Hepatocyte (in vitro differentiated cells): ENCODE measurements around the gene DPP9. TPM values are rescaled to one million over a fixed set of nuclear protein-coding genes. Genes with fewer than 3 reads are reported as not detected.

ENCODE experiments used
- microRNA-seq: library from miRNA; unstranded; fragments of <30 nt; microRNA quantifications from one replicate; pipeline ENCODE4, GENCODE V29; 2017
- polyA plus RNA-seq: library from polyadenylated mRNA; unstranded; fragments of >200 nt; fragmentation: Nextera tagmentation; extraction: Ambion mirVana; gene quantifications from 2 replicates; pipeline ENCODE4 v1.2.1, GENCODE V29; 2016
- small RNA-seq: library from RNA; depleted of rRNA; stranded (forward); fragments of <200 nt; gene quantifications from one replicate; pipeline ENCODE3, GENCODE V24; 2014
- total RNA-seq: library from RNA; depleted of rRNA; stranded (reverse); fragments of >200 nt; gene quantifications from 2 replicates; pipeline ENCODE4 v1.2.3, GENCODE V29; 2014

DPP9 gene
- total and polyA plus RNA-seq, 2 experiments from 2014 or later, result 27.6 to 32.7 TPM

Small RNA genes lying within 50 kb of the gene (microRNA-seq; reads per million reads assigned to microRNA genes)
- gene MIR7-3, result 2.7 reads per million

Small RNA genes lying within 50 kb of the gene (small RNA-seq; reads per million reads assigned to genes)
- gene MIR7-3, result 0.09 reads per million

Other genes with a start within 250 kb of the DPP9 start
- gene PLIN4, start 205.4 kb downstream of the DPP9 start, total RNA-seq, result 0.17 and 0.60 TPM in 2 replicates
- gene PLIN4, start 205.4 kb downstream of the DPP9 start, polyA plus RNA-seq, result 0.27 and 0.55 TPM in 2 replicates
- gene PLIN5, start 188.6 kb downstream of the DPP9 start, total RNA-seq, result 2.1 and 5.8 TPM in 2 replicates
- 6.1 and 6.4 TPM in 2 replicates for gene PLIN5, start 188.6 kb downstream of the DPP9 start, polyA plus RNA-seq
- gene LRG1, start 183.8 kb downstream of the DPP9 start, total RNA-seq, result 5.4 and 6.3 TPM in 2 replicates
- gene LRG1, start 183.8 kb downstream of the DPP9 start, polyA plus RNA-seq, result 9.8 and 11.4 TPM in 2 replicates
- 2.9 and 3.2 TPM in 2 replicates for gene SEMA6B, start 164.2 kb downstream of the DPP9 start, total RNA-seq
- gene SEMA6B, start 164.2 kb downstream of the DPP9 start, polyA plus RNA-seq, result 0.50 and 1.4 TPM in 2 replicates
- 10.0 and 13.6 TPM in 2 replicates for gene TNFAIP8L1, start 84.3 kb downstream of the DPP9 start, total RNA-seq
- 8.7 and 14.3 TPM in 2 replicates for gene TNFAIP8L1, start 84.3 kb downstream of the DPP9 start, polyA plus RNA-seq
- 125 and 158 TPM in 2 replicates for gene MYDGF, start 53.5 kb downstream of the DPP9 start, total RNA-seq
- gene MYDGF, start 53.5 kb downstream of the DPP9 start, polyA plus RNA-seq, result 365 and 405 TPM in 2 replicates
- 8.3 and 9.2 TPM in 2 replicates for gene FEM1A, start 67.9 kb upstream of the DPP9 start, total RNA-seq
- 1.2 and 1.3 TPM in 2 replicates for gene FEM1A, start 67.9 kb upstream of the DPP9 start, polyA plus RNA-seq
- 3.7 and 5.0 TPM in 2 replicates for gene TICAM1, start 107.9 kb upstream of the DPP9 start, total RNA-seq
- 20.5 and 21.3 TPM in 2 replicates for gene TICAM1, start 107.9 kb upstream of the DPP9 start, polyA plus RNA-seq
- 97.8 and 108 TPM in 2 replicates for gene PLIN3, start 143.8 kb upstream of the DPP9 start, total RNA-seq
- gene PLIN3, start 143.8 kb upstream of the DPP9 start, polyA plus RNA-seq, result 118 and 121 TPM in 2 replicates
- gene ARRDC5, start 179.1 kb upstream of the DPP9 start, total RNA-seq, result not detected in 2 replicates
- 0.12 TPM in 1 of 2 replicates, not detected in the other for gene ARRDC5, start 179.1 kb upstream of the DPP9 start, polyA plus RNA-seq
- gene UHRF1, start 185.7 kb upstream of the DPP9 start, total RNA-seq, result 5.1 and 9.9 TPM in 2 replicates
- 11.5 and 13.6 TPM in 2 replicates for gene UHRF1, start 185.7 kb upstream of the DPP9 start, polyA plus RNA-seq
- gene KDM4B, start 245.3 kb upstream of the DPP9 start, total RNA-seq, result 18.4 and 22.2 TPM in 2 replicates
- gene KDM4B, start 245.3 kb upstream of the DPP9 start, polyA plus RNA-seq, result 29.6 and 34.0 TPM in 2 replicates